Neutrophil (primary cell): ENCODE data around the gene L3MBTL1.

ENCODE experiments used
- H3K27ac ChIP-seq: fragments of 200-600 bp; sonication (generic); 2 replicates; pipeline ENCODE4 v1.5.1; 2016; ENCODE audit warnings: mild to moderate bottlenecking, moderate library complexity
- H3K27me3 ChIP-seq: fragments of 200-600 bp; sonication (generic); 2 replicates; pipeline ENCODE4 v1.6.0; 2016; ENCODE audit warnings: mild to moderate bottlenecking
- H3K36me3 ChIP-seq: fragments of 200-600 bp; sonication (generic); 2 replicates; pipeline ENCODE4 v1.5.1; 2017
- H3K4me1 ChIP-seq, 2 experiments: fragments of 200-600 bp in 1 of 2; sonication (generic) in 1 of 2; 1 replicate in 1 of 2; 2 replicates in 1 of 2; pipeline versions ENCODE4 v1.5.1 to v1.6.1; 2013 to 2016; ENCODE audit warnings: low read depth in 1 of 2, low read length in 1 of 2, mild to moderate bottlenecking in 1 of 2, moderate library complexity in 1 of 2; ENCODE audit not compliant: control insufficient read depth in 1 of 2, insufficient read depth in 1 of 2
- H3K4me3 ChIP-seq, 2 experiments: fragments of 200-600 bp in 1 of 2; sonication (generic) in 1 of 2; 1 replicate in 1 of 2; 2 replicates in 1 of 2; pipeline ENCODE4 v1.5.1; 2013 to 2016; ENCODE audit warnings: low read depth in 1 of 2, low read length in 1 of 2, mild to moderate bottlenecking in 1 of 2, moderate library complexity in 1 of 2
- H3K9me3 ChIP-seq: fragments of 200-600 bp; sonication (generic); 2 replicates; pipeline ENCODE4 v1.5.1; 2016
- TF ChIP-seq, protein P1 (sequence below): fragments of 200-600 bp; sonication (generic); IDR thresholded peaks from 2 replicates; pipeline ENCODE4 v1.5.1; 2016; ENCODE audit warnings: antibody characterized with exemption

Gene L3MBTL1

DNA sequence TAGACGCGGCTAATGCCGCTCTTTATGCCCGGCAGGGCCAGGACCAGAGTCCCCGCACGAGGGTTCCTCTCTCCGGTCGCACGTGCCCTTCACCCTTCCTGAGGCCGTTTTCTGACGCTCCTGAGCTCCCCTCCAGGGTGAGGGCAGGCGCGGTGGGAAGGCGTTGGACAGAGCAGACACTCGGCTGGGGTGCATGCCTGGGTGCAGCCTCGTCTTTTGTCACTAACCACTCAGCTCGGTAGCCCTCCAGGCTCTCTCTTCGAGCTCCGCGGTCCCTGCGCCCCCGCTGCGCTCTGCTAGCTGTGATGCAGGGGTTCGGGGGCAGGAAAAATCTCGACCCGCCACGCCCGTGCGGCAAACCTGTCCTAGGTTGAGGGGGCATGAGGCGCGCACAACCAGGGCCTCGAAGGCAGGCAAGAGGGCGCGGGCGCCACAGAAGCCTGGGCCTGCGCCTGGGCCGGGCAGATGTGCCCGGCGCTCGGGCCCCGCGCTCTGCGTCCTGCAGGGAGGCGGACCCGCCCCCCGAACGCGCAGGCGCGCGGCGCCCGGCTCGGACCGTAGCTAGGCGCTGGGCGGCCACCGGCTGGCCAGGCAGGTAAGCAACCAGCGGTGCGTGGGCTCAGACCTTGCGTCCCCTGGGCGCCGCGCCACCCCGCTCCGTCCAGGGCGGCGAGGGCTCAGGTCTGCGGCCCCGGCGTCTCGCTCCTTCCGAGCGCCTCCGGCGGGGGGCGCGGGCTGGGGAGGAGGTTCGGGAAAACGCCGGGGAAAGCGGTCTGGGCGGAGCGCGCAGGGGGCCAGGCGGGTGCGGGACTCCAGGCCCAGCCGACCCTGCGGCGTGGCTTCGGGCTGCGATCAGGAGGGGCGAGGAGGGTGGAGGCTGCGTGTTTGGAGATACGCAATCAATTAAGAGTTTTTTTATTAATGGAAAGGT, at the start of gene L3MBTL1:
L3MBTL1 (plus strand) TSS at position 548 of the 931 bp plus-strand sequence. CDS start 5,807 bp downstream, outside the sequence.
- Histone ChIP-seq H3K4me3 (peak within 1 kb of the TSS; percentile 69 to 82), H3K9me3 (no peaks in the 10 kb centered on the region), H3K4me1 (peaks cover 8 to 16% of the 10 kb centered on the region in 2 experiments), H3K27ac (no peak within 1 kb of the TSS), H3K27me3 (peaks cover 69% of the 10 kb centered on the region), H3K36me3 (no peaks in the 10 kb centered on the region)
- TF ChIP-seq, protein P1, sequence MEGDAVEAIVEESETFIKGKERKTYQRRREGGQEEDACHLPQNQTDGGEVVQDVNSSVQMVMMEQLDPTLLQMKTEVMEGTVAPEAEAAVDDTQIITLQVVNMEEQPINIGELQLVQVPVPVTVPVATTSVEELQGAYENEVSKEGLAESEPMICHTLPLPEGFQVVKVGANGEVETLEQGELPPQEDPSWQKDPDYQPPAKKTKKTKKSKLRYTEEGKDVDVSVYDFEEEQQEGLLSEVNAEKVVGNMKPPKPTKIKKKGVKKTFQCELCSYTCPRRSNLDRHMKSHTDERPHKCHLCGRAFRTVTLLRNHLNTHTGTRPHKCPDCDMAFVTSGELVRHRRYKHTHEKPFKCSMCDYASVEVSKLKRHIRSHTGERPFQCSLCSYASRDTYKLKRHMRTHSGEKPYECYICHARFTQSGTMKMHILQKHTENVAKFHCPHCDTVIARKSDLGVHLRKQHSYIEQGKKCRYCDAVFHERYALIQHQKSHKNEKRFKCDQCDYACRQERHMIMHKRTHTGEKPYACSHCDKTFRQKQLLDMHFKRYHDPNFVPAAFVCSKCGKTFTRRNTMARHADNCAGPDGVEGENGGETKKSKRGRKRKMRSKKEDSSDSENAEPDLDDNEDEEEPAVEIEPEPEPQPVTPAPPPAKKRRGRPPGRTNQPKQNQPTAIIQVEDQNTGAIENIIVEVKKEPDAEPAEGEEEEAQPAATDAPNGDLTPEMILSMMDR: no peak

DNA sequence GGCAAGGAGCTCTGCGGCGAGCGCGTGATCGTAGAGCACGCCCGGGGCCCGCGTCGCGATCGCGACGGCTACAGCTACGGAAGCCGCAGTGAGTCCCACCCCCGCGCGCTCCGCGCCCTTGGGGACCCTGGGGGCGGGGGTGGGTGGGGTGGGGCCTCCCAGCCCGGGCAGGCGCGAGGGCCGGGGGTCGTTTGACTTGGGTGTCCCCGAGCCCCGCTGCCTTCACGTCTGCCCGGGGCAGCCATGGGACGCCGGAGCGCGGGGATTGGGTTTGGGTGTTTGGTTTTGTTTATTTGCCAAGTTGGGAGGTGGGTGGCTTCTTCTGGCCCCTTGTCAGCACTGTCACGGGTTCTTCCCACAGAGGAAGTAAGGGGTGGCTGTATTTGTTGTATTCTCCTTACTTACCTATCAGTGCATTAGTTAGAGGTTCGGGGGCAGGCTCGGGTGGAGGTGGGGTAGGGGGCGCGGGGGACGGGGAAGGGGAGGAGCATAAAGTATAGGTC, 49.0 kb upstream of the L3MBTL1 start:
- peaks cover 42% of the 10 kb centered on the region for H3K36me3 ChIP-seq
- H3K27me3 ChIP-seq: peaks cover 14% of the 10 kb centered on the region
- H3K4me1 ChIP-seq: peaks cover 14 to 17% of the 10 kb centered on the region in 2 experiments
- peak overlapping the region; percentile 96 for H3K27ac ChIP-seq
- H3K9me3 ChIP-seq: no peaks in the 10 kb centered on the region
- TF ChIP-seq, protein P1: no peak
- H3K4me3 ChIP-seq: peak overlapping the region; percentile 97 to 100

- no peaks in the 10 kb centered on the region for H3K9me3 ChIP-seq
- H3K36me3 ChIP-seq: peaks cover 50% of the 10 kb centered on the region
- H3K27me3 ChIP-seq: peaks cover 8% of the 10 kb centered on the region
- TF ChIP-seq, protein P1: no peak
- peaks cover 14 to 17% of the 10 kb centered on the region in 2 experiments for H3K4me1 ChIP-seq
- peak overlapping the region; percentile 96 for H3K27ac ChIP-seq
- peak overlapping the region; percentile 97 to 100 for H3K4me3 ChIP-seq
Observed at GRCh38 chr20:43459022-43459942, 48.2 kb upstream of the L3MBTL1 start.

GRCh38 chr20:43460172-43460829, 47.2 kb upstream of the L3MBTL1 start:
- TF ChIP-seq, protein P1: no peak
- H3K27ac ChIP-seq: no peak overlapping the region
- H3K4me3 ChIP-seq: no peak overlapping the region
- peaks cover 60% of the 10 kb centered on the region for H3K36me3 ChIP-seq
- no peaks in the 10 kb centered on the region for H3K9me3 ChIP-seq
- H3K27me3 ChIP-seq: no peaks in the 10 kb centered on the region
- peaks cover 14 to 17% of the 10 kb centered on the region in 2 experiments for H3K4me1 ChIP-seq

GRCh38 chr20:43460830-43461200, 46.7 kb upstream of the L3MBTL1 start:
- H3K9me3 ChIP-seq: no peaks in the 10 kb centered on the region
- H3K27me3 ChIP-seq: no peaks in the 10 kb centered on the region
- peaks cover 65% of the 10 kb centered on the region for H3K36me3 ChIP-seq

More at GRCh38 chr20:43460830-43461200, 46.7 kb upstream of the L3MBTL1 start:
- H3K4me1 ChIP-seq: peaks cover 14 to 17% of the 10 kb centered on the region in 2 experiments
- H3K4me3 ChIP-seq: no peak overlapping the region
- TF ChIP-seq, protein P1: no peak
- H3K27ac ChIP-seq: no peak overlapping the region
